Endothelial cell of umbilical vein (primary cell): ENCODE results near the gene ZNF214. TPM values are rescaled to one million over a fixed set of nuclear protein-coding genes. Genes with fewer than 3 reads are reported as not detected.

Experiments
- BruUV-seq: library from RNA; stranded (reverse); fragments of 400-500 nt; replicated peaks from 2 replicates; lab custom pipeline; 2021; lab: Mats Ljungman, UMichigan
- CTCF ChIA-PET: fragments of 300-600, 350-600 bp; sonication (Branson Sonifier 250); formaldehyde crosslinking; loops from one replicate; lab custom pipeline; 2021; ENCODE audit warnings: antibody characterized with exemption, inconsistent platforms; lab: Charles Lee
- POLR2A ChIA-PET: fragments of 300-600, 350-600 bp; sonication (Branson Sonifier 250); formaldehyde crosslinking; loops from one replicate; lab custom pipeline; 2021; ENCODE audit warnings: antibody characterized with exemption, inconsistent platforms; lab: Charles Lee
- DNase-seq: peaks from one replicate; pipeline ENCODE4 v3.0.0-alpha.2; 2011; ENCODE audit warnings: low read depth, low spot score
- FAIRE-seq: peaks from 2 replicates; lab custom pipeline; 2011; peaks lifted over from hg19 to GRCh38; lab: Jason Lieb, UNC
- H2AFZ ChIP-seq: 2 replicates; pipeline ENCODE4 v1.6.0; 2012; ENCODE audit warnings: low read depth, low read length, control low read depth, inconsistent platforms
- H3K27ac ChIP-seq: 2 replicates; pipeline ENCODE4 v1.5.1; 2011; ENCODE audit warnings: low read depth, mild to moderate bottlenecking, control low read depth, low read length, moderate library complexity; ENCODE audit not compliant: insufficient read depth
- H3K27me3 ChIP-seq, 2 experiments: 2 replicates each; pipeline versions ENCODE4 v1.6.0 to v1.6.1; 2011; ENCODE audit warnings: low read length in 2 of 2, mixed read lengths in 1 of 2; ENCODE audit not compliant: control insufficient read depth in 2 of 2, insufficient read depth in 2 of 2
- H3K36me3 ChIP-seq, 2 experiments: 2 replicates in 1 of 2; 3 replicates in 1 of 2; pipeline ENCODE4 v1.5.1; 2011; ENCODE audit warnings: low read length in 2 of 2, mild to moderate bottlenecking in 1 of 2, moderate library complexity in 1 of 2; ENCODE audit not compliant: control insufficient read depth in 2 of 2, insufficient read depth in 2 of 2; ENCODE audit errors: extremely low read depth in 1 of 2
- H3K4me1 ChIP-seq: 3 replicates; pipeline ENCODE4 v1.5.1; 2011; ENCODE audit warnings: mild to moderate bottlenecking, low read length; ENCODE audit not compliant: control insufficient read depth, insufficient read depth; ENCODE audit errors: extremely low read depth
- H3K4me2 ChIP-seq: 2 replicates; pipeline ENCODE4 v1.6.1; 2011; ENCODE audit warnings: low read length, control low read depth, mixed read lengths; ENCODE audit not compliant: insufficient read depth
- H3K4me3 ChIP-seq, 3 experiments: fragments of 200-600 bp in 1 of 3; sonication (generic), shearing (Covaris generic) in 1 of 3; replicated peaks in 1 of 3; 2 replicates each; pipeline ENCODE4 v1.5.1; 2011 to 2016; ENCODE audit warnings: control low read depth in 3 of 3, low read length in 3 of 3, mild to moderate bottlenecking in 2 of 3, inconsistent platforms in 1 of 3, low read depth in 1 of 3, moderate library complexity in 1 of 3; ENCODE audit not compliant: insufficient read depth in 1 of 3
- H3K79me2 ChIP-seq: 2 replicates; pipeline ENCODE4 v1.6.0; 2012; ENCODE audit warnings: low read length, inconsistent platforms; ENCODE audit not compliant: control insufficient read depth, insufficient read depth
- H3K9ac ChIP-seq: replicated peaks from 2 replicates; pipeline ENCODE3; 2011; ENCODE audit warnings: low read length, control low read depth; ENCODE audit not compliant: insufficient read depth; ENCODE audit errors: extremely low read depth
- H3K9me1 ChIP-seq: replicated peaks from 3 replicates; pipeline ENCODE4 v1.6.0; 2011; ENCODE audit warnings: mild to moderate bottlenecking, low read length; ENCODE audit not compliant: control insufficient read depth, insufficient read depth; ENCODE audit errors: extremely low read depth
- H3K9me3 ChIP-seq: replicated peaks from 2 replicates; pipeline ENCODE4 v1.5.1; 2012; ENCODE audit warnings: low read length, inconsistent platforms; ENCODE audit not compliant: control insufficient read depth, insufficient read depth
- H4K20me1 ChIP-seq: replicated peaks from 2 replicates; pipeline ENCODE3; 2011; ENCODE audit warnings: mild to moderate bottlenecking, low read length; ENCODE audit not compliant: control insufficient read depth, insufficient read depth; ENCODE audit errors: extremely low read depth
- CTCF ChIP-seq, 2 donors: IDR thresholded peaks; 1 replicate in 1 of 2; 2 replicates in 1 of 2; pipeline ENCODE4 v1.5.1; 2011; ENCODE audit warnings: low read length in 2 of 2, mild to moderate bottlenecking in 2 of 2, moderate library complexity in 2 of 2, control low read depth in 1 of 2, inconsistent platforms in 1 of 2, low read depth in 1 of 2; ENCODE audit not compliant: insufficient read depth in 1 of 2; ENCODE audit errors: extremely low read depth in 1 of 2
- EZH2 ChIP-seq: IDR thresholded peaks from 2 replicates; pipeline ENCODE4 v1.6.1; 2012; ENCODE audit warnings: borderline replicate concordance, low read depth, mild to moderate bottlenecking, moderate library complexity, low read length, inconsistent platforms; ENCODE audit not compliant: severe bottlenecking
- FOS ChIP-seq: IDR thresholded peaks from 2 replicates; pipeline ENCODE4 v1.6.1; 2011; ENCODE audit warnings: mild to moderate bottlenecking, low read length, moderate library complexity, borderline replicate concordance; ENCODE audit not compliant: insufficient read depth
- GATA2 ChIP-seq: IDR thresholded peaks from 2 replicates; pipeline ENCODE4 v1.7.0; 2011; ENCODE audit warnings: low read depth, mild to moderate bottlenecking, moderate library complexity, mixed read lengths, low read length; ENCODE audit not compliant: insufficient read length, insufficient read depth
- JUN ChIP-seq: IDR thresholded peaks from 2 replicates; pipeline ENCODE4 v1.6.1; 2011; ENCODE audit warnings: borderline replicate concordance, low read depth; ENCODE audit not compliant: insufficient read length, insufficient read depth
- MAX ChIP-seq: IDR thresholded peaks from 2 replicates; pipeline ENCODE4 v1.6.1; 2011; ENCODE audit not compliant: insufficient read depth, insufficient read length
- MYC ChIP-seq: IDR thresholded peaks from one replicate; pipeline ENCODE4 v1.6.1; 2011; ENCODE audit warnings: mild to moderate bottlenecking, low read depth, low read length
- POLR2A ChIP-seq: IDR thresholded peaks from 2 replicates; pipeline ENCODE4 v1.6.1; 2012; ENCODE audit warnings: low read depth, mild to moderate bottlenecking, control low read depth, low read length
- POLR2AphosphoS5 ChIP-seq: IDR thresholded peaks from 2 replicates; pipeline ENCODE4 v1.6.1; 2012; ENCODE audit warnings: low read depth, mild to moderate bottlenecking, control low read depth, low read length, moderate library complexity; ENCODE audit not compliant: insufficient read depth
- dilution Hi-C: fragments of 300-500 bp; cut with MboI; formaldehyde crosslinking; loops from one replicate; pipeline ENCODE4 v1.15.0; 2019; ENCODE audit warnings: low sequenced_read_pairs; ENCODE audit not compliant: extremely low pct_ligation_motif_present
- intact Hi-C: fragments of 100-400 bp; cut with micrococcal nuclease; formaldehyde crosslinking; loops from one replicate; pipeline ENCODE4 v1.10.0; 2022
- polyA plus RNA-seq, 4 experiments: library from polyadenylated mRNA; depleted of rRNA in 3 of 4; stranded (reverse) in 3 of 4; unstranded in 1 of 4; fragments of >200 nt; gene quantifications; 2 replicates each; pipeline versions ENCODE4 v1.2.1 to v1.2.3, GENCODE V29; 2011 to 2012; ENCODE audit warnings: missing spikeins in 1 of 4
- total RNA-seq: library from RNA; stranded (reverse); gene quantifications from 2 replicates; pipeline ENCODE4 v1.2.3, GENCODE V29; 2021

Gene ZNF214
- total and polyA plus RNA-seq, 2 donors (not counting 3 experiments of a cell fraction or from before 2014, with no cell fraction given), result 0.94 to 1.7 TPM

- DNase-seq (no peak), FAIRE-seq (no peak)
- dilution Hi-C loops, result no loop called here
- no peak overlapping the region for H3K4me2 ChIP-seq
- H3K9ac ChIP-seq, result no peak overlapping the region
- intact Hi-C loops, result loop anchor here (5.0 kb wide), 1 partner anchor 64 kb away; the partner anchor contains the start of gene ZNF215
- H3K27me3 ChIP-seq, result no peaks in the 10 kb centered on the region
- H3K27ac ChIP-seq, result no peak overlapping the region
- TF ChIP-seq EZH2 (no peak), MAX (no peak), MYC (no peak), CTCF (IDR thresholded peaks at IDR 0.05; ENCODE audit: extremely low read depth in 1 of 2, insufficient read depth in 1 of 2, low read depth in 1 of 2, low read length in 2 of 2) (no peak), POLR2AphosphoS5 (no peak), JUN (no peak), FOS (no peak), GATA2 (no peak), POLR2A (no peak)
- H3K79me2 ChIP-seq, result no peaks in the 10 kb centered on the region
- no peaks in the 10 kb centered on the region for H4K20me1 ChIP-seq
- H2AFZ ChIP-seq, result no peak overlapping the region
- BruUV-seq, result no TSS peak
- H3K4me3 ChIP-seq, result no peak overlapping the region
- H3K9me1 ChIP-seq, result no peaks in the 10 kb centered on the region
- no peaks in the 10 kb centered on the region for H3K36me3 ChIP-seq
- no peaks in the 10 kb centered on the region for H3K4me1 ChIP-seq
- ChIA-PET CTCF (no interaction called here), POLR2A (no interaction called here)
- H3K9me3 ChIP-seq, result no peaks in the 10 kb centered on the region
Observed at GRCh38 chr11:6991227-6991626, 28.9 kb downstream of the ZNF214 start.
